Measurements from ENCODE around the gene CXCL17.

GRCh38 chr19:42403586-42403985 is 39.2 kb downstream of the CXCL17 start:
- TF ChIP-seq CTCF (IDR thresholded peaks at IDR 0.05) (no peak), POLR2AphosphoS5 (IDR thresholded peaks at IDR 0.05) (no peak), POLR2A (IDR thresholded peaks at IDR 0.05) (no peak)

Measured in prostate gland (tissue), 2 donors.